Measurements from ENCODE around the gene ARID1B.

ARID1B gene

DNA sequence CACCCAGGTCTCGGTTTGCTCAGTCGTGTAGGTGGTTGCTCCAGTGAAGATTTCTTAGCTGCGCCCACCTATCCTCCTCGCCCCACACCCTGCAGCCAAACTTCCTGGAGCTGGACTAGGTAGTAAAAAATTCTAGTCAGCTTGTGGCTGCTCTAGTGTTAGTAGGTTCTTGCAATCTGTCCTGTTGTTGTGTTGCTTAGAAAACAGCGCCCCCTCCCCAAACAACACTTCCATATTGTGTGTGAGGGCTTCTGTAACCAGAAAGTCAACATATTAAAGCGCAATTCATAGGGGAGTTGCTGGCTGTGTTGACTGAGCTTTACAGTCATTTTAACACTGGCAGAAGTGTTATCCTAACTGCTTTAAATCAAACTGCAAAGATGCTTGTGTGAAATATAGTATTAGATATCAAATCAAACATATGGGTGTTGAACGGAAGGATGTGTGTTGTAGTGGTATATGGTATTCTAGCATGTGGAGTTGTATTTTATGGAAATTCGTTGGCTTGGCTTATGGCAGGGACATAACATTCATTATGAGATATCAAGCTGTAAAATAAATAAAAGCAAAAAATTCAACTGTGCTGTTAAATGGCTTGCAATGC is 122.5 kb downstream of the ARID1B start:
- H3K27ac ChIP-seq = no peak overlapping the region
- TF ChIP-seq, protein P1, sequence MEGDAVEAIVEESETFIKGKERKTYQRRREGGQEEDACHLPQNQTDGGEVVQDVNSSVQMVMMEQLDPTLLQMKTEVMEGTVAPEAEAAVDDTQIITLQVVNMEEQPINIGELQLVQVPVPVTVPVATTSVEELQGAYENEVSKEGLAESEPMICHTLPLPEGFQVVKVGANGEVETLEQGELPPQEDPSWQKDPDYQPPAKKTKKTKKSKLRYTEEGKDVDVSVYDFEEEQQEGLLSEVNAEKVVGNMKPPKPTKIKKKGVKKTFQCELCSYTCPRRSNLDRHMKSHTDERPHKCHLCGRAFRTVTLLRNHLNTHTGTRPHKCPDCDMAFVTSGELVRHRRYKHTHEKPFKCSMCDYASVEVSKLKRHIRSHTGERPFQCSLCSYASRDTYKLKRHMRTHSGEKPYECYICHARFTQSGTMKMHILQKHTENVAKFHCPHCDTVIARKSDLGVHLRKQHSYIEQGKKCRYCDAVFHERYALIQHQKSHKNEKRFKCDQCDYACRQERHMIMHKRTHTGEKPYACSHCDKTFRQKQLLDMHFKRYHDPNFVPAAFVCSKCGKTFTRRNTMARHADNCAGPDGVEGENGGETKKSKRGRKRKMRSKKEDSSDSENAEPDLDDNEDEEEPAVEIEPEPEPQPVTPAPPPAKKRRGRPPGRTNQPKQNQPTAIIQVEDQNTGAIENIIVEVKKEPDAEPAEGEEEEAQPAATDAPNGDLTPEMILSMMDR (conservative IDR thresholded peaks at IDR 0.05) = no peak
- TF ChIP-seq ZFX (IDR thresholded peaks at IDR 0.05) = no peak

DNA sequence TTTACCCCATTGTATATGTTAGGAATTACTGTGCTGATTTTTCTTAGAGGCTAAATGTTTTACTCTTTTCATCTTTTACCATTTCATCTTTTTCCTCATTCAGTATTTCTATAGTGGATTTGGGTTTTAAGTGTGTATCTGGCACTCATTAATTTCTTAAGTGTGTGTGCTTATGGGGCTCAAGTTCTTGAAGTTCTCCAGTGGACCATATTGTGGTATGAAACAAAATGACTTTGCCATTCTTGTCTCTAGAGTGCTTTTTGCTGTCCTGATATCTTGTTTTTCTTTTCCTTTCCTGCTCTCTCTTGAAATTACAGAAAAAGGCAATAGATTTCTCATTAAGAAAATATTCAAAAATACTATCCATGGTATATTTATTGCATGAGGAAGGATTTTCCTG is 123.1 kb downstream of the ARID1B start:
- H3K27ac ChIP-seq = no peak overlapping the region

DNA sequence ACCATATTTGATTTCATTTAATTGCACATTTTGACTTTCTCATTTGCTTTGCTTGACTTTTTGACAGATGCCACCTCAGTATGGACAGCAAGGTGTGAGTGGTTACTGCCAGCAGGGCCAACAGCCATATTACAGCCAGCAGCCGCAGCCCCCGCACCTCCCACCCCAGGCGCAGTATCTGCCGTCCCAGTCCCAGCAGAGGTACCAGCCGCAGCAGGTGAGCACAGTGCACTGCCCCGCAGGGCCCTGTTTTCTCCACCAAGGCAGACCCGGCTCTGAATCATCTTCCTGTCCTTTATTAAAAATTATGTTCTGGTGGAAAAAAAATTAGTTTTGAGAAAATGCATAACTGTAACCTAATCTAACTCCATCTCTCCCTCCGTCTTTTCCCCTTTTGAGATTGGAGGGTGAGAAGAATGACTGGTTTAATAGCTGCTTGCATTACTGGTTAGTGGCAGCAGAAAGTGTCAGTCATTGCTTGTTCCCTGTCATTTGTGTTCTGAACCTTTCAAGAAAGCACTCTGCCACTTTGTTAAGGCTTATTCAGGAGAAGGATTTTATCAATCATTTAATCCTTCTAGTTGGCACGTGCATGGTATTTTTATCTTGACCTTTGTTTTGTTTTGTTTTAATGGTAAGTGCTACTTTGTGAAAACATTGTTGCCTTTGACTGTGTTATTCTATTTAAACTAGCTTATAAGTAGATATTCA is 124.3 kb downstream of the ARID1B start:
- no peak overlapping the region for H3K27ac ChIP-seq
- TF ChIP-seq, protein P1 (conservative IDR thresholded peaks at IDR 0.05) = no peak
- no peak for TF ChIP-seq ZFX (IDR thresholded peaks at IDR 0.05)

More for the DNA sequence above, 123.1 kb downstream of the ARID1B start:
- TF ChIP-seq, protein P1 (conservative IDR thresholded peaks at IDR 0.05) = no peak
- no peak for TF ChIP-seq ZFX (IDR thresholded peaks at IDR 0.05)

DNA sequence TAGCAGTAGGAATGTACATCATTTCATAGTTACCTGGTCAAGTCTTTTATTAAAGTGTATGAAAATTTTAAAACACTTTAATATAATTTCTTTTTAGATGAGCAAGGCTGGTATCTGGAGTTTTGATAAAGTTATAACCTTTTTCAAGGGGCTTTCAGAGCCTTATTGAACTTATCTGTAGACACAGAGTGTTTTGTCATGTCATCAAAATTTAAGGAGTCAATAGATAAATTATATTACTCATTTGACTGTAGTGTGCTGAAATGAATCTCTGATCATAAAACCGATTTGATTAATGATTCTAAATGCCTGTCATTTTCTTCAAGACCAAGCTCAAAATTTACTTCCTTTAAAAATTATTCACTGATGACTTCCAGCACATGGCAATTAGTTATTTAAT is 125.6 kb downstream of the ARID1B start:
- TF ChIP-seq ZFX (IDR thresholded peaks at IDR 0.05) = no peak
- TF ChIP-seq, protein P1 (conservative IDR thresholded peaks at IDR 0.05) = no peak
- no peak overlapping the region for H3K27ac ChIP-seq

DNA sequence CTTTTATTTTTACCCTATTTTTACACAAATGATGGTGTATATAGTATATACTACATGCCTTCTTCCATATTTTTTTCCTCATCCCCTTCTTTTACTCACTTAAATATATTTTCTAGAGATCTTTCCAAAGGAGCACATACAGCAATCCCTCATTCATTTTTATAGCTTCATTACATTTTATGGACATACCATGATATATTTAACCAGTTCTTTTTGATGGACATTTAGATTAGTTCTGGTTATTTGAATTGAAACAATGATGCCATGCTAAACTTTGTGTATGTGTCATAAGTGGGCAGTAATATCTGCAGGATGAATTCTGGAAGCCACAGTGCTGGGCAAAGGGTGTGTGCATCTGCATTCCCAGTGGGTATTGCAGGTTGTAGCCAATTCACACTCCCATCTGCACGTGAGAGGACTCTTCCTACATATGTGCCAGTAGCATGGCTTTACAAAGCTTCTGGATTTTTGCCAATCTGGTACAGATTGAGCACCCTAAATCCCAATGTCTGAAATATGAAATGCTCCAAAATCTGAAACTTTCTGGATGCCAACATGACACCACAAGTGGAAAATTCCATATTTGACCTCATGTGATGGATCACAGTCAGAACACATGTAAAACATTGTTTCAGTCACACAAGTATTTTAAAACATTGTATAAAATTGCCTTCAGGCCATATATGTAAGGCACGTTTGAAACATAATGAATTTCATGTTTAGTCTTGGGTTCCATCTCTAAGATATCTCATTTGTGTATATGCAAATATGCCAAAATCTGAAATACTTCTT is 127.2 kb downstream of the ARID1B start:
- H3K27ac ChIP-seq = no peak overlapping the region
- TF ChIP-seq, protein P1 (conservative IDR thresholded peaks at IDR 0.05) = no peak

DNA sequence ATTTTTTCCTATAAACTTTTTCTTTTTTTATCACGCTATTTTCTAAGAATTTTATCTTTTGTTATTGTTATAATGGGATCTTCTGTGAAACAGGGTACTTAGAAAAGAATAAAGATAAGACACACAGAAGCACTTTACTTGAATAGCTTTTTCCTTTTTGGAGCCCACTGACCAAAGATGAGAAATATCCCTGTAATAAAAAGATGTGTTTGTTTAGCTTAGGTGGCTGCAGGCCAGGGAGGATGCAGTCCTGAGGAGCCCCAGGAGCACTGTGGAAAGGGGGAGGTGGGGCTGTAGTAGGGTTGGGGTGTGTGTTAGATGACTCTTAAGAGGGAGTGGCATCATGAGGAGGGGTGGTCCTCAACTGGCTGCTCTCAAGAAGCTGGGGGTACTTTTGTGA is 128.6 kb downstream of the ARID1B start:
- TF ChIP-seq, protein P1 (conservative IDR thresholded peaks at IDR 0.05) = no peak
- TF ChIP-seq ZFX (IDR thresholded peaks at IDR 0.05) = no peak

DNA sequence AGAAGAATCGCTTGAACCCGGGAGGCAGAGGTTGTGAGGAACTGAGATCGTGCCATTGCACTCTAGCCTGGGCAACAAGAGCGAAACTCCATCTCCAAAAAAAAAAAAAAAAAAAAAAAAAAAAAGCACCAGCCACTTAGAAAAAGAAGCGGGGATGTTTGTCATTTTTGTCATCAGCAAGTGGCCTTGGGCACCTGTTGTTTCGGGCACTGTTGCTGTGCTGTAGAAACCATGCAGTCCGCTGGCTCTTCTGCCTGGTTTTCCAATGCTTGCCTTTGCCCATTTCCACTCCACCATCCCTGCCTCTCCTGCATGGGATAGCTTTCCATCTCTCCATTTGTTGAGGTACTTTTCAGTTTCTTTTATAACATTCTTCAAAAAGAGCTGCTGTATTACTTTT is 129.3 kb downstream of the ARID1B start:
- TF ChIP-seq, protein P1 (conservative IDR thresholded peaks at IDR 0.05) = no peak
- TF ChIP-seq ZFX (IDR thresholded peaks at IDR 0.05) = no peak
- no peak overlapping the region for H3K27ac ChIP-seq

More for the DNA sequence above, 128.6 kb downstream of the ARID1B start:
- H3K27ac ChIP-seq = no peak overlapping the region
